GM12873 (cell line): ENCODE measurements around the gene CEP152.

Experiments
- TF ChIP-seq, protein P1 (sequence below): IDR thresholded peaks from 2 replicates; pipeline ENCODE4 v1.5.1; 2012; ENCODE audit warnings: low read depth, mild to moderate bottlenecking, moderate library complexity, low read length, control low read depth; ENCODE audit not compliant: insufficient read depth; ENCODE audit errors: missing control alignments

CEP152 gene

DNA sequence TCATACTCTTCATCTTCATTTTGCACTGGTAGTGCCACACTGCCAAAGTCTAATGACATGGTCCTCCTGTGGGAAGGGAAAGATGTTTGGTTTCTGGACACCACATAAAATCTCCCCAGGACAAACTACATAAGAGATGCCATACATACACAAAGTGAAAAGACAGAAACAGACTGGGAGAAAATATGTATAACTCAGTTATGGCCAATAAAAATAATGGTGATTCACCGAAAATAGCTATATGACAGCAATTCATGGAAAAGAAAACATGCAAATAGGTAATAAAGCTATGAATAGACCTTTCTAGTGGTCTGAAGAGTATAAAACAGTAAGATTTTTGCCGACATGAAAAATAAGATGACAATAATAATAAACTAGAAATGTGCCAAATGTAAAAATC is 5.3 kb downstream of the CEP152 start:
- TF ChIP-seq, protein P1, sequence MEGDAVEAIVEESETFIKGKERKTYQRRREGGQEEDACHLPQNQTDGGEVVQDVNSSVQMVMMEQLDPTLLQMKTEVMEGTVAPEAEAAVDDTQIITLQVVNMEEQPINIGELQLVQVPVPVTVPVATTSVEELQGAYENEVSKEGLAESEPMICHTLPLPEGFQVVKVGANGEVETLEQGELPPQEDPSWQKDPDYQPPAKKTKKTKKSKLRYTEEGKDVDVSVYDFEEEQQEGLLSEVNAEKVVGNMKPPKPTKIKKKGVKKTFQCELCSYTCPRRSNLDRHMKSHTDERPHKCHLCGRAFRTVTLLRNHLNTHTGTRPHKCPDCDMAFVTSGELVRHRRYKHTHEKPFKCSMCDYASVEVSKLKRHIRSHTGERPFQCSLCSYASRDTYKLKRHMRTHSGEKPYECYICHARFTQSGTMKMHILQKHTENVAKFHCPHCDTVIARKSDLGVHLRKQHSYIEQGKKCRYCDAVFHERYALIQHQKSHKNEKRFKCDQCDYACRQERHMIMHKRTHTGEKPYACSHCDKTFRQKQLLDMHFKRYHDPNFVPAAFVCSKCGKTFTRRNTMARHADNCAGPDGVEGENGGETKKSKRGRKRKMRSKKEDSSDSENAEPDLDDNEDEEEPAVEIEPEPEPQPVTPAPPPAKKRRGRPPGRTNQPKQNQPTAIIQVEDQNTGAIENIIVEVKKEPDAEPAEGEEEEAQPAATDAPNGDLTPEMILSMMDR = no peak

DNA sequence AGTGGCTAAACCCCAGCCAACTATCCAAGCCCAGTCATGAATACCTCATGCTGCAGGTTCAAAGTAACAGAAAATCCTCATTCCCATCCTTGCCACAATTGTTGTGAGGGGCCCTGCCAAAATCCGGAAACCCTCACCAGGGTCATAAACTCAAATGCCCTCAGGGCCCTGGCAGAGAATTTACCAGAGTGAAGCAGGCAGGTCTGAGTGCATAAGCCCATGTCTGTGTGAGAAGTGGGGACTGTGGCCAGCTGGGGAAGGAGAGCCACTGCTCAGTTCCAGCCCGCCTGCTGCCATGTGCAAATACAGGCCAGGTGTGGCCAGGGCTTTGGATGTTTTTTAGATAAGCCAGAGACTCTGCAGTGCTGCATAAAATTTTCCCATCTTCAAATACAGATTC is 7.0 kb downstream of the CEP152 start:
- TF ChIP-seq, protein P1 = no peak

DNA sequence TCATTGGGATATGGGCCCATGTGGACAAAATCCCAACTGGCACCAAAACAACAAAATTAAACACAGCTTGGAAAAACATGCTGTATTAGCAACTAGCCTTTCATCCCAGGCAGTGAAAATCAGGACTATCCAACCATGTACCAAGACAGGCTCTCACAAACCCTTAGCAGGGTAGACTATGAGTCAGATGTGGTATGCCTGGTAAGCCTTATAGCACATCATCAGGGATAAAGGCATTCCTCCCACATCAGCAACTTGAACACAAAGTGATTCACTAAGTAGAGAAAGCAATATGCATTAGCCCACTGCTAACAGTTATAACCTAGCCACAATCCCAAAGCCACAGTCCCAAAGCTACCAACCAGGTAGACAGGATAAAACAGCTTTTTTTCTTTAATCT is 8.0 kb downstream of the CEP152 start:
- TF ChIP-seq, protein P1 = no peak

DNA sequence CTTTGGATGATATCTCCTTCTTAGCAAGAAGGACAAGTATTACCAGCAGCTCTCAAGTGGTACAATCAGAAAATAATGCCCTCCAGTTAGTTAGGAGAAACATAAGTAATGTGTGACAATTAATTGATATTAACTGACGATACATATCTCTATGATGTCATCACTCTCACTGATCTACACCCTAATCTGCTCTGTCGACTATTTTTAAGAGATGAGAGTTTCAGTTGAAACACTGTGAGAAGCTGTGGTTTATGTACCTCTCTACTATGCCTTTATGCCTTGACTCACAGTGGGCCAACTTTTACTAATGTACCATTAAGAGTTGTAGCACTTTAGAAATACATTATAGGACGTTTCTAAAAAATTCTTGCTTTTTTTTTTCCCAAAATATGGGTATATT is 8.6 kb downstream of the CEP152 start:
- TF ChIP-seq, protein P1 = no peak

DNA sequence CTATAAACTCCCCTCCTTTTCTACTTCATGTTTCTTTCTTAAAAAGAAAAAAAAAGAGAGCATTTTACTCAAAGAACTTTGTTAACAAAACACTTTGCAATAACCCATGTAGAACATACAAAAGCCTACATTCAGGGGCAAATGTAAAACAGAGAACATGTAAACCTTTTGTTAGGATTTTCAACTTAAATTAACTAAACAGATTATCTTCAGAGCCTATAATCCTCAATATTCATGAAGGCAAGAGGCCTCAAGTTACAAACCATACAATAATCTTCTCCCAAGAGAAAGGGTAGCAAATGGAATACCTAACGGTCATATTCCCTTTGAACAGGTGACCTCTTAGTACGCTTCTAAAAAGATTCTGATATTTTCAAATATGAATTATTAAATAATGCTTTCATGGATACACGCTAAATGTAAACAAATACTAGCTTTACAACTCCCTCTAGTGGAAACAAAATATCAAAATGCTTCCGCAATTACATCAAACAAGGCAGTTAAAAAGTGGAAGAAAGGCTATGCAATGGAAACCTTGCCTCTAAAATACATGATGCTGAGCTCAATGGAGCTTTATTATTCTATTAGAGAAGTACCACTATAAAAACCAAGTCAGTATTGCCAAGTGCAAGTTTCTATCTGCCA is 9.9 kb downstream of the CEP152 start:
- TF ChIP-seq, protein P1 = peak; percentile 33

DNA sequence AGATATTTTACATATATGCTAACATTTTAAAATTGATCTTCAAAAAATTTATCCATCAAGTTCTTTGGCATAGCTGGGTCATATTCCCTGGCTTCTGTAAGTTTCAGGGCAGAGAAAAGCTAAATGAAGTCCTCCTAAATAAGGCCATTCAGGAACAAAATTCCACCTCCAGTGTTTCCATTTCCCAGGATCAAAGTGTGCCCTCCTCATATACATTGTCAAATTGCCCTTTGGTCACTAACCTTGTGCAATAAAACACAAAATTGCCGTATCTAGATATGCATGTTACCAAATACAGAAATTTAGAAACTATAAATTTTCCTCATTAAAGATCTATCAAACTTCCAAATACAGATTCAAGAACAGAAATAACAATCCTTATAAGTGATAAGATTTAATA is 10.6 kb downstream of the CEP152 start:
- TF ChIP-seq, protein P1 = no peak

DNA sequence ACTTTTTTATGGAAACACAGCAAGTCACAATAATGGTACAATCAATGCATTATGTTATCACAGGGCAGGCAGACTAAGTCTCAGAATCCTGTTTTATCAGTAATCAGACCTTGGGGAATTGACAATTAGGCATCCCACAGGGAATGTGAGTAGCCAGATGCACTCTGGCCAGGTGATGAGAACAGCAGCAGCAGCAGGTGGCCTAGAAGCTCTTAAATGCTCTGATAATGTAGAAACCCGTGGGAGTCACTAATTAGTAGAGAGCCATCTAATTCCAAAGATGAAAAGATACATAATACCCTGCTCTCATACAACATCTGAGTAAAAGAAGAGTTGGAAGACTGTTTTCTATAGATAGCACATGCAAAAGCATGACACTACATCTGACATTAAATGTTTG is 12.6 kb downstream of the CEP152 start:
- TF ChIP-seq, protein P1 = no peak
